H1 (cell line): ENCODE data around the gene DIP2C. TPM values are rescaled to one million over a fixed set of nuclear protein-coding genes. Genes with fewer than 3 reads are reported as not detected.

Source experiments
- CTCF ChIA-PET: fragments of 300-600 bp; sonication (Branson Sonifier 250); formaldehyde crosslinking; loops from one replicate; lab custom pipeline; 2021; ENCODE audit not compliant: partially characterized antibody; lab: Charles Lee
- POLR2A ChIA-PET: fragments of 300-600 bp; sonication (Branson Sonifier 250); formaldehyde crosslinking; loops from one replicate; lab custom pipeline; 2021; ENCODE audit warnings: inconsistent platforms; ENCODE audit not compliant: partially characterized antibody; lab: Charles Lee
- DNase-seq, 2 experiments: peaks; one replicate each; pipeline versions ENCODE4 v3.0.0 to v3.0.0-alpha.2; 2010 to 2022; ENCODE audit warnings: low spot score in 2 of 2, low read depth in 1 of 2, mixed read lengths in 1 of 2
- FAIRE-seq: peaks from 2 replicates; lab custom pipeline; 2011; peaks lifted over from hg19 to GRCh38; lab: Jason Lieb, UNC
- H2AFZ ChIP-seq: 2 replicates; pipeline ENCODE4 v1.8.1; 2012; ENCODE audit warnings: low read length, inconsistent platforms
- H2AK5ac ChIP-seq: 2 replicates; pipeline ENCODE4 v1.6.1; 2013; ENCODE audit warnings: low read depth, low read length
- H2BK120ac ChIP-seq: replicated peaks from 2 replicates; pipeline ENCODE3; 2013; ENCODE audit warnings: low read depth, low read length, inconsistent platforms
- H2BK12ac ChIP-seq: 2 replicates; pipeline ENCODE4 v1.6.1; 2013; ENCODE audit warnings: low read depth, low read length
- H2BK15ac ChIP-seq: 2 replicates; pipeline ENCODE4 v1.6.1; 2013; ENCODE audit warnings: low read length
- H2BK20ac ChIP-seq: 2 replicates; pipeline ENCODE4 v1.6.1; 2013; ENCODE audit warnings: low read length
- H2BK5ac ChIP-seq: 2 replicates; pipeline ENCODE4 v1.6.1; 2013; ENCODE audit warnings: low read depth, low read length
- H3K14ac ChIP-seq: 2 replicates; pipeline ENCODE4 v1.6.1; 2013; ENCODE audit warnings: inconsistent platforms; ENCODE audit not compliant: insufficient read length
- H3K18ac ChIP-seq: 2 replicates; pipeline ENCODE4 v1.6.1; 2013; ENCODE audit warnings: low read length; ENCODE audit errors: extremely low read depth
- H3K23ac ChIP-seq: 2 replicates; pipeline ENCODE4 v1.6.1; 2013; ENCODE audit warnings: inconsistent platforms; ENCODE audit not compliant: insufficient read length
- H3K23me2 ChIP-seq: 2 replicates; pipeline ENCODE4 v1.6.1; 2013; ENCODE audit warnings: low read depth, low read length
- H3K27ac ChIP-seq: 2 replicates; pipeline ENCODE4 v1.6.1; 2011; ENCODE audit warnings: low read depth, low read length, inconsistent platforms
- H3K27me3 ChIP-seq, 4 experiments: replicated peaks in 1 of 4; 1 replicate in 1 of 4; 2 replicates in 3 of 4; pipeline versions ENCODE4 v1.6.1 to v1.8.1; 2011 to 2013; ENCODE audit warnings: low read length in 3 of 4, mild to moderate bottlenecking in 3 of 4, inconsistent platforms in 2 of 4, mixed read lengths in 2 of 4, moderate library complexity in 1 of 4; ENCODE audit not compliant: control insufficient read depth in 3 of 4, insufficient read depth in 3 of 4; ENCODE audit errors: extremely low read depth in 1 of 4
- H3K36me3 ChIP-seq, 4 experiments: 2 replicates each; pipeline versions ENCODE4 v1.6.1 to v1.8.1; 2011 to 2013; ENCODE audit warnings: mild to moderate bottlenecking in 4 of 4, low read length in 3 of 4, moderate library complexity in 2 of 4, control low read depth in 1 of 4, inconsistent platforms in 1 of 4; ENCODE audit not compliant: insufficient read depth in 4 of 4, control insufficient read depth in 2 of 4
- H3K4ac ChIP-seq: replicated peaks from 2 replicates; pipeline ENCODE3; 2013; ENCODE audit warnings: low read length, low read depth, mixed read lengths, inconsistent platforms; ENCODE audit not compliant: insufficient read length
- H3K4me1 ChIP-seq, 4 experiments: replicated peaks in 1 of 4; 1 replicate in 1 of 4; 2 replicates in 3 of 4; pipeline versions ENCODE4 v1.6.1 to v1.8.1; 2011 to 2013; ENCODE audit warnings: low read length in 3 of 4, inconsistent platforms in 2 of 4, mixed read lengths in 1 of 4; ENCODE audit not compliant: insufficient read depth in 4 of 4, control insufficient read depth in 3 of 4
- H3K4me2 ChIP-seq, 2 experiments: 2 replicates each; pipeline versions ENCODE4 v1.6.1 to v1.8.1; 2011 to 2013; ENCODE audit warnings: low read depth in 2 of 2, low read length in 2 of 2, control low read depth in 1 of 2, inconsistent platforms in 1 of 2, mild to moderate bottlenecking in 1 of 2; ENCODE audit not compliant: insufficient read depth in 1 of 2
- H3K4me3 ChIP-seq, 4 experiments: fragments of 200-600, 300-600 bp in 1 of 4; sonication (generic), shearing (Covaris generic), sonication (Bioruptor Twin) in 1 of 4; 2 replicates each; pipeline versions ENCODE4 v1.5.1 to v1.8.1; 2011 to 2016; ENCODE audit warnings: low read length in 4 of 4, low read depth in 3 of 4, control low read depth in 2 of 4, inconsistent platforms in 2 of 4, mild to moderate bottlenecking in 2 of 4, mixed read lengths in 1 of 4, moderate library complexity in 1 of 4; ENCODE audit not compliant: insufficient read depth in 2 of 4; ENCODE audit errors: extremely low read depth in 1 of 4
- H3K56ac ChIP-seq: replicated peaks from 2 replicates; pipeline ENCODE3; 2013; ENCODE audit warnings: low read depth, mild to moderate bottlenecking, mixed read lengths, low read length, inconsistent platforms; ENCODE audit not compliant: insufficient read length
- H3K79me1 ChIP-seq: 2 replicates; pipeline ENCODE4 v1.6.1; 2013; ENCODE audit warnings: low read depth, low read length, control low read depth
- H3K79me2 ChIP-seq, 2 experiments: 2 replicates each; pipeline versions ENCODE4 v1.6.1 to v1.8.1; 2012 to 2013; ENCODE audit warnings: low read length in 2 of 2, mild to moderate bottlenecking in 2 of 2, inconsistent platforms in 1 of 2; ENCODE audit not compliant: insufficient read depth in 2 of 2, control insufficient read depth in 1 of 2
- H3K9ac ChIP-seq, 4 experiments: replicated peaks in 1 of 4; 1 replicate in 1 of 4; 2 replicates in 3 of 4; pipeline versions ENCODE4 v1.6.1 to v1.8.1; 2011 to 2013; ENCODE audit warnings: low read depth in 3 of 4, low read length in 3 of 4, control low read depth in 2 of 4, mild to moderate bottlenecking in 2 of 4, moderate library complexity in 2 of 4, inconsistent platforms in 1 of 4; ENCODE audit errors: extremely low read depth in 1 of 4
- H3K9me3 ChIP-seq, 2 experiments: 2 replicates each; pipeline versions ENCODE4 v1.6.1 to v1.8.1; 2012 to 2013; ENCODE audit warnings: mild to moderate bottlenecking in 2 of 2, moderate library complexity in 2 of 2, control low read depth in 1 of 2, inconsistent platforms in 1 of 2, low read depth in 1 of 2, low read length in 1 of 2, mixed read lengths in 1 of 2; ENCODE audit not compliant: insufficient read depth in 2 of 2
- H4K20me1 ChIP-seq, 2 experiments: replicated peaks in 1 of 2; 2 replicates each; pipeline versions ENCODE3 to v1.8.1; 2011 to 2013; ENCODE audit warnings: inconsistent platforms in 2 of 2, low read length in 2 of 2, mild to moderate bottlenecking in 1 of 2; ENCODE audit not compliant: insufficient read depth in 2 of 2, control insufficient read depth in 1 of 2
- H4K5ac ChIP-seq: 2 replicates; pipeline ENCODE4 v1.6.1; 2013; ENCODE audit warnings: low read length, low read depth, mixed read lengths, inconsistent platforms; ENCODE audit not compliant: insufficient read length
- H4K8ac ChIP-seq: 2 replicates; pipeline ENCODE4 v1.8.0; 2013; ENCODE audit warnings: mild to moderate bottlenecking, moderate library complexity, low read length, inconsistent platforms; ENCODE audit not compliant: insufficient read depth; ENCODE audit errors: extremely low read depth
- H4K91ac ChIP-seq: replicated peaks from 2 replicates; pipeline ENCODE3; 2013; ENCODE audit warnings: low read length, mixed read lengths, inconsistent platforms; ENCODE audit not compliant: insufficient read length
- ASH2L ChIP-seq: fragments of 200-600, 300-600 bp; sonication (generic); IDR thresholded peaks from one replicate; pipeline ENCODE4 v1.7.1; 2017; ENCODE audit warnings: low read length
- EP300 ChIP-seq, 2 experiments: IDR thresholded peaks; 1 replicate in 1 of 2; 2 replicates in 1 of 2; pipeline ENCODE4 v1.6.1; 2011 to 2012; ENCODE audit warnings: low read depth in 2 of 2, low read length in 2 of 2, mild to moderate bottlenecking in 2 of 2, borderline replicate concordance in 1 of 2, inconsistent platforms in 1 of 2, moderate library complexity in 1 of 2
- HDAC6 ChIP-seq: IDR thresholded peaks from one replicate; pipeline ENCODE4 v1.7.1; 2012; ENCODE audit warnings: low read depth, mild to moderate bottlenecking, inconsistent platforms, low read length, moderate library complexity
- POU5F1 ChIP-seq: IDR thresholded peaks from 2 replicates; pipeline ENCODE4 v1.6.1; 2011; ENCODE audit warnings: low read depth, mild to moderate bottlenecking, low read length, moderate library complexity
- RAD21 ChIP-seq, 2 experiments: IDR thresholded peaks in 1 of 2; conservative IDR thresholded peaks in 1 of 2; 2 replicates each; pipeline ENCODE4 v1.6.1; 2011; ENCODE audit warnings: low read depth in 2 of 2, low read length in 2 of 2, improper control_type of control experiment in 1 of 2, inconsistent platforms in 1 of 2, mild to moderate bottlenecking in 1 of 2, moderate library complexity in 1 of 2
- RBBP5 ChIP-seq: IDR thresholded peaks from 2 replicates; pipeline ENCODE4 v1.7.1; 2012; ENCODE audit warnings: low read depth, mild to moderate bottlenecking, inconsistent platforms, low read length, moderate library complexity, borderline replicate concordance
- SAP30 ChIP-seq: fragments of 300-600 bp; sonication (generic); IDR thresholded peaks from 2 replicates; pipeline ENCODE4 v1.7.1; 2012; ENCODE audit warnings: low read length, moderate library complexity, mild to moderate bottlenecking, inconsistent platforms; ENCODE audit not compliant: insufficient read depth, insufficient replicate concordance
- SP2 ChIP-seq: IDR thresholded peaks from 2 replicates; pipeline ENCODE4 v1.6.1; 2012; ENCODE audit warnings: mild to moderate bottlenecking, low read length, inconsistent platforms
- SRF ChIP-seq: IDR thresholded peaks from 2 replicates; pipeline ENCODE4 v1.6.1; 2011; ENCODE audit warnings: mild to moderate bottlenecking, low read depth, low read length, moderate library complexity
- TAF7 ChIP-seq: optimal IDR thresholded peaks from 2 replicates; pipeline ENCODE3; 2011; ENCODE audit warnings: low read depth, mild to moderate bottlenecking, inconsistent platforms, low read length, moderate library complexity, borderline replicate concordance
- WGBS, 2 experiments: shearing (Covaris generic) in 1 of 2; methylation state at CpG; one replicate each; pipeline versions ENCODE4 v1.1.6 to v1.1.7; 2013 to 2015; ENCODE audit warnings: low lambda C conversion rate in 2 of 2, mixed read lengths in 2 of 2, inconsistent platforms in 1 of 2, low coverage in 1 of 2, missing lambda C conversion rate in 1 of 2; ENCODE audit not compliant: insufficient replicate concordance in 2 of 2, insufficient coverage in 1 of 2, insufficient read length in 1 of 2; ENCODE audit errors: extremely low coverage in 1 of 2, missing lambda C conversion rate in 1 of 2; 5-methylcytosine and 5-hydroxymethylcytosine counted together
- polyA plus RNA-seq, 7 experiments: library from polyadenylated mRNA; depleted of rRNA in 3 of 7; stranded (reverse) in 5 of 7; unstranded in 2 of 7; fragments of >200 nt in 5 of 7; fragments of 200-250 nt in 2 of 7; gene quantifications; 1 replicate in 5 of 7; 2 replicates in 1 of 7; 4 replicates in 1 of 7; pipeline versions ENCODE4 v1.2.1 to v1.2.3, GENCODE V29; 2011 to 2013; ENCODE audit warnings: missing spikeins in 2 of 7, mixed read lengths in 2 of 7
- total RNA-seq: library from RNA; stranded (reverse); fragmentation: NEBNext Ultra II Directional; extraction: Animal tissue kit (Norgen Biotek cat#: 25700); gene quantifications from 2 replicates; pipeline ENCODE4 v1.2.1, GENCODE V29; 2021
- TF ChIP-seq, protein P1 (sequence below): IDR thresholded peaks from 2 replicates; pipeline ENCODE4 v1.6.1; 2012; ENCODE audit warnings: inconsistent platforms
- TF ChIP-seq, protein P2 (sequence below): IDR thresholded peaks from 2 replicates; pipeline ENCODE4 v1.6.1; 2011; ENCODE audit warnings: low read depth, mild to moderate bottlenecking, low read length; ENCODE audit not compliant: insufficient read depth

The DIP2C gene
- total and polyA plus RNA-seq, 2 of the 8 experiments (the other 6 are each of a cell fraction or from before 2014, with no cell fraction given): 3.8 to 9.3 TPM

DNA sequence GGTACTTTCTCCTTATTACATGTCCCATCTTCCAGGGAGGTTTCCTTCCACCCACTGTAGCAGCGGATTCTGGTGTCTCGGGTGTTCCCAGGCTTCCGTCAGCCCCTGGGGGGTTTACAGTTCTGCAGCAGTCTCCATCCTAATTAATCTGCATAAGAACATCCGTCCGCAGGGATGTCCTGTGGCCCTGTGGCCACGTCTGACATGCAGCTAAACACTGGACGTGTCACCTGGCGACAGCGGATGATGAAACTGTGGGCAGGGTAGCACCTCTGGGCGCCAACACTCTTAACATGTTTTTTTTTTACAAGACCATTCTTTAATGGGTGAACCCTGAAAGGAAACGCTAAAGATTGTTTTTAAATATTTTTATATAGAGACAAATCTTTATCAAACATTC lies 58.2 kb downstream of the DIP2C start:
- CTCF ChIA-PET: no interaction called here
- 96% methylated on average over 11 of the region's 11 CpGs; no CpG with 5 or more reads in 1 of the 2 experiments for WGBS, 2 experiments
- TF ChIP-seq TAF7 (no peak), EP300 (IDR thresholded peaks at IDR 0.05; ENCODE audit: borderline replicate concordance in 1 of 2, low read depth in 2 of 2, low read length in 2 of 2) (no peak), RBBP5 (no peak), POU5F1 (no peak), SRF (no peak), SP2 (no peak), RAD21 (IDR thresholded peaks at IDR 0.05 in 1 of 2, conservative IDR thresholded peaks at IDR 0.05 in 1 of 2; ENCODE audit: low read depth in 2 of 2, low read length in 2 of 2) (no peak), ASH2L (no peak), HDAC6 (no peak), SAP30 (no peak)
- TF ChIP-seq, protein P1, sequence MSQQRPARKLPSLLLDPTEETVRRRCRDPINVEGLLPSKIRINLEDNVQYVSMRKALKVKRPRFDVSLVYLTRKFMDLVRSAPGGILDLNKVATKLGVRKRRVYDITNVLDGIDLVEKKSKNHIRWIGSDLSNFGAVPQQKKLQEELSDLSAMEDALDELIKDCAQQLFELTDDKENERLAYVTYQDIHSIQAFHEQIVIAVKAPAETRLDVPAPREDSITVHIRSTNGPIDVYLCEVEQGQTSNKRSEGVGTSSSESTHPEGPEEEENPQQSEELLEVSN: no peak
- TF ChIP-seq, protein P2, sequence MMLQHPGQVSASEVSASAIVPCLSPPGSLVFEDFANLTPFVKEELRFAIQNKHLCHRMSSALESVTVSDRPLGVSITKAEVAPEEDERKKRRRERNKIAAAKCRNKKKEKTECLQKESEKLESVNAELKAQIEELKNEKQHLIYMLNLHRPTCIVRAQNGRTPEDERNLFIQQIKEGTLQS: no peak

More for the DNA sequence above, 58.2 kb downstream of the DIP2C start:
- Histone ChIP-seq H3K36me3 (no peaks in the 10 kb centered on the region), H4K5ac (no peak overlapping the region), H3K4ac (no peak overlapping the region), H3K9ac (no peak overlapping the region), H3K56ac (no peak overlapping the region), H3K27ac (no peak overlapping the region), H3K4me2 (no peak overlapping the region), H2BK15ac (no peak overlapping the region), H2AK5ac (no peak overlapping the region), H3K79me2 (peaks cover 0 to 8% of the 10 kb centered on the region in 2 experiments; a peak in 1 of 4 replicates), H3K4me1 (peaks cover 0 to 2% (median 1%) of the 10 kb centered on the region in 4 experiments; a peak in 3 of 7 replicates), H3K14ac (no peak overlapping the region), H4K20me1 (peaks cover 8 to 9% of the 10 kb centered on the region in 2 experiments), H3K9me3 (no peaks in the 10 kb centered on the region; a peak in 1 of 4 replicates), H3K23me2 (no peaks in the 10 kb centered on the region), H3K23ac (no peak overlapping the region), H2AFZ (no peak overlapping the region), H2BK5ac (no peak overlapping the region), H3K18ac (no peak overlapping the region), H3K79me1 (peaks cover 8% of the 10 kb centered on the region; the same call in 1 of the 2 replicates), H4K91ac (no peak overlapping the region), H3K4me3 (no peak overlapping the region), H2BK12ac (no peak overlapping the region), H2BK120ac (no peak overlapping the region), H3K27me3 (no peaks in the 10 kb centered on the region), H2BK20ac (no peak overlapping the region), H4K8ac (no peak overlapping the region)
- POLR2A ChIA-PET: no interaction called here
- no peak for FAIRE-seq
- DNase-seq: no peak
